NK-92 (cell line): ENCODE measurements around the gene MFN2.
"Not testable (repeated sequence)": the region's sequence is repeated elsewhere in the genome, so short reads cannot be mapped to it uniquely, and the experiment has no call there.

Experiments used
- DNase-seq: peaks from one replicate; lab custom pipeline; 2025; ENCODE audit not compliant: unreplicated experiment; lab: John Stamatoyannopoulos, UW

Gene MFN2

GRCh38 chr1:11997081-11997850 lies 17.0 kb downstream of the MFN2 start:
- DNase-seq = no peak

GRCh38 chr1:11998636-11999035 lies 18.4 kb downstream of the MFN2 start:
- no peak for DNase-seq

GRCh38 chr1:11999236-11999635 lies 19.0 kb downstream of the MFN2 start:
- DNase-seq = no peak

GRCh38 chr1:12001249-12001917 lies 21.1 kb downstream of the MFN2 start:
- no peak for DNase-seq

- no peak for DNase-seq
Measured at GRCh38 chr1:12001996-12002493, 21.8 kb downstream of the MFN2 start.

- no peak for DNase-seq
Measured at GRCh38 chr1:12003762-12004161, 23.5 kb downstream of the MFN2 start.

- no peak for DNase-seq
Measured at GRCh38 chr1:12005488-12006166, 25.4 kb downstream of the MFN2 start.

GRCh38 chr1:12006167-12006921 lies 26.1 kb downstream of the MFN2 start:
- no peak for DNase-seq

GRCh38 chr1:12007204-12007603 lies 27.0 kb downstream of the MFN2 start:
- no peak for DNase-seq

- DNase-seq = not testable (repeated sequence)
Measured at GRCh38 chr1:12008355-12008754, 28.1 kb downstream of the MFN2 start.

GRCh38 chr1:12009318-12009947 lies 29.2 kb downstream of the MFN2 start:
- DNase-seq = no peak

GRCh38 chr1:12010746-12011570 lies 30.7 kb downstream of the MFN2 start:
- no peak for DNase-seq

- DNase-seq = no peak
Measured at GRCh38 chr1:12011998-12012397, 31.8 kb downstream of the MFN2 start.

GRCh38 chr1:12012560-12013316 lies 32.5 kb downstream of the MFN2 start:
- DNase-seq = no peak

- no peak for DNase-seq
Measured at GRCh38 chr1:12014141-12014991, 34.1 kb downstream of the MFN2 start.

- no peak for DNase-seq
Measured at GRCh38 chr1:12015001-12015491, 34.8 kb downstream of the MFN2 start.

GRCh38 chr1:12015499-12015898 lies 35.3 kb downstream of the MFN2 start:
- no peak for DNase-seq

- DNase-seq = no peak
Measured at GRCh38 chr1:12016182-12016581, 35.9 kb downstream of the MFN2 start.
